Activated T-cell treated with anti-CD3 and anti-CD28 coated beads for 48 hours (primary cell): ENCODE data around the gene MZT2A.
"Not testable (repeated sequence)": the region's sequence is repeated elsewhere in the genome, so short reads cannot be mapped to it uniquely, and the experiment has no call there.

ENCODE experiments used
- DNase-seq: peaks from one replicate; pipeline ENCODE4 v3.0.0-alpha.2; 2020; ENCODE audit warnings: low read depth

The MZT2A gene, protein sequence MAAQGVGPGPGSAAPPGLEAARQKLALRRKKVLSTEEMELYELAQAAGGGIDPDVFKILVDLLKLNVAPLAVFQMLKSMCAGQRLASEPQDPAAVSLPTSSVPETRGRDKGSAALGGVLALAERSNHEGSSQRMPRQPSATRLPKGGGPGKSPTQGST

DNA sequence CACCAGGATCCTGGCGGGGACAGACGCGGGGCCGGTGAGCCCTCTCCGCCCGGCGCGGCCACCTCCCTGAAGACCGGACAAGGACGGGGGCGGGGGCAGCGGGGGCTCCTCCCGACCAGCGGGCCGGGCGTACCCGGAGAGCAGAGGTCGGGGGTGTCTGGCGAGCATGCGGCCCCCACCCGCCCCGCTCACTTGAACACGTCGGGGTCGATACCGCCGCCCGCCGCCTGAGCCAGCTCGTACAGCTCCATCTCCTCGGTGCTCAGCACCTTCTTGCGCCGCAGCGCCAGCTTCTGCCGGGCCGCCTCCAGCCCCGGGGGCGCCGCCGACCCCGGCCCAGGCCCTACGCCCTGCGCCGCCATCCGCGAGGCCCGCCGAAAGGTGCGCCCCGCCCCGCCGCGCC, at the start of gene MZT2A:
Gene MZT2A (minus strand): TSS at position 383 of the 403 bp plus-strand sequence. CDS start 21 bp downstream, at position 362.
- not testable (repeated sequence) for DNase-seq

- DNase-seq: not testable (repeated sequence)
Observed at GRCh38 chr2:131538856-131539255, 46.7 kb upstream of the MZT2A start.

DNA sequence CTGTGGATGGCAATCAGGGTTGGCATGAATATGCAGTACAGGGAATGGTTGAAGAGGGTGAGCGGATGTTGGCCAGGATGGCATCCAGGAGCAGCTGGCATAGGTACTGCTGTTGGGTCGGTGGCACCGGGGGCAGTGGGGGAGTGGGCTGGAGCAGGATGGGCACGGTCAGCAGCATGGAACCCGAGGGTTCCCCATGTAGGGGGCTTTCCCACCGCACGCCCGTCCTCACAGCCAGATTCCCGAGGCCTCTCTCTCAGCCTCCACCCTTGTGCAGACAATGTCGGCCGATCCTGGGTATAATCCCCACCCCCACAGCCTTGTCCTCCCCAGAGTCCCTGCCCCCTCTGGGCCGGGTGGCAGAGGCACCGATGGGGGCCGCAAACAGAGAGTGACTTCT, 44.6 kb upstream of the MZT2A start:
- DNase-seq: not testable (repeated sequence)

GRCh38 chr2:131535951-131536826, 44.0 kb upstream of the MZT2A start:
- not testable (repeated sequence) for DNase-seq

DNA sequence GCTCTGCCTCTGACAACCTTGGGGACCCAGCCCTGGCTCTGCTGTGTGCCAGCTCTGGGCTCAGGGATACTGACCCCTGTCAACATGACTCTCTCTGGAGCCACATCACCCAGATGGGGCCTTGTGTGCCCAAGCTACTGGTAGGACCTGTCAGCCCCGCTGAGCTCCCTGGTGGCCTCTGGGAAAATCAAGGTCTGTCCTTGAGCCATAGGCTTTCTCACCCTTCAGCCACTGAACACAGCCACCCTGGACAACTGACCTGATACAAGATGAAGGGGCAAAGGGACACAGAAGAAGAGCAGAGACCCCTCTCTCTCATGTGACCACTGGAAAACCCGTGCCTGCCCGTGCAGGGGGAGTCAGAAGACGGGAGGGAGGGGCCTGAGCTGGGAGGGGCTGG, 43.3 kb upstream of the MZT2A start:
- DNase-seq: no peak

DNA sequence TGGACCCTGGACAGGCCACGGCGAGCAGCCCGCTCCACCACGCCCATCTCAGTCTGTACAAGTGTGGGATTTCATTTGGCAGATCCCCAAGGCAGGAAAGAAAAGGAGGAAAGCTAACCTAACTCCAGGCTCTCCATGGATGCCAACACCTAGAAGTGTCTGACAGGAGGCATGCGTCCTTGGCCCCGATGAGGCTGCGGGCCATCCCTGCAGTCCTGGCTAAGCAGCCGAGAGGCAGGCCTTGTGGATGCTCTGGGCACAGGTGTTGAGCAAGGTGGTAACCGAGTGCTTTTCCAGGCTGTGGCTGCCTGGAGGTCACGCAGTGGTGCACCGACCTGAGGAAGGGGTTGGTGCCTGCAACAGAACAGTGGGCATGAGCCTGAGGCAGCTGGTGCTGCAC, 42.8 kb upstream of the MZT2A start:
- not testable (repeated sequence) for DNase-seq

- DNase-seq: not testable (repeated sequence)
Observed at GRCh38 chr2:131534317-131534672, 42.1 kb upstream of the MZT2A start.

GRCh38 chr2:131533609-131534316, 41.6 kb upstream of the MZT2A start:
- not testable (repeated sequence) for DNase-seq

- DNase-seq: not testable (repeated sequence)
Observed at GRCh38 chr2:131532723-131533608, 40.8 kb upstream of the MZT2A start.

DNA sequence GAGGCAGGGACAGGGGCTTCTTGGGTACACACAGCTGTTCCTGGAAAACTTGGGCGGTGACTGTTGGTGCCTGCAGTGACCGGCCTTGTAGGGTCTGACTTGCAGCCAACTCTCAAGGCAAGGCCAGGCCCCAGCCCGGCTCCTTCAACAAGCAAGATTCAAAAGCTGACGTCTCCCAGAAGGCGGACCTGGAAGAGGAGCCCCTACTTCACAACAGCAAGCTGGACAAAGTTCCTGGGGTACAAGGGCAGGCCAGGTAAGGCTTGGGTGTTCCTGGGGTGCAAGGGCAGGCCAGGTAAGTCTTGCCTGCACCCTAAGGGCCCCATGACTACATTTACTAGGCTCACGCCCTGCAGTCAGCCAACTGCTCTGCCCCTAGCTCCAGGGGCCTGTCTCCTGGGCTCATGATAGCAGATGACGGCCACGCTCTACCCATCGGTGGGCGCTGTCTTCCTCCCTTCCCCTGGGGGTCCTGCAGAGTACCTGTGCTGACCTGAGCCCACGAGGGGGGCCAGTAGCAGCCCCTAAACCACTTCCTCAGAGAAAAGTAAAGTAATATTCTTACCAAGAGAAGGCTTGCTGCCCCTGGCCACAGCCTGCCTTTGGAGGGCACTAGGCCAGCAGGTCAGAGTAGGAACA, 39.5 kb upstream of the MZT2A start:
- DNase-seq: not testable (repeated sequence)

DNA sequence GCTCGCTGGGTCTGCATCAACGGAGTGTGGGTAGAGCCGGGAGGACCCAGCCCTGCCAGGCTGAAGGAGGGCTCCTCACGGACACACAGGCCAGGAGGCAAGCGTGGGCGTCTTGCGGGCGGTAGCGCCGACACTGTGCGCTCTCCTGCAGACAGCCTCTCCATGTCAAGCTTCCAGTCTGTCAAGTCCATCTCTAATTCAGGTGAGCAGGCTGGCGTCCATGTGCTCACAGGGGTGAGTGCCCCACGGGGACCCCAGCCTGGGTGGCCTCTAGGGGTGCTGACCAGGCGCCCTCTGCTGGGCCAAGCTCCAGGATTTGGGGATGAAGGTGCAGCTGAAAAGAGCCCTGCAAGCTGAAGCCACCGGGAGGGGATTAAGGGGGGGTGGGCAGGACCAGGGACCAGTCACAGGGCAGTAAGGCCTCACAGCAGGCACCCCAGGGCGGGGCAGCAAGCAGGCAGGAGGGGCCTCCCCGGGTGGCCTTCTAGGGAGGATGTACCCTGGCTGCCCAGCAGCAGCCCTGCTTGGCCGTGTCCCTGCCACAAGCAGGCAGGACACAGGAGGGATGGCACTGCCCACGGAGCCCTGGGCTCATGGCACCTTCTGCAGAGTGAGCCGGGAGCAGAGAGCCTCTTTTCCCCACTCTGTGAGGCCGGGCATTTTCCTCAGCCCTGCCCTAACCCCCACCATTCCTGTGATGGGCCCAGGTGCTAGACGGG, 38.6 kb upstream of the MZT2A start:
- DNase-seq: not testable (repeated sequence)

DNA sequence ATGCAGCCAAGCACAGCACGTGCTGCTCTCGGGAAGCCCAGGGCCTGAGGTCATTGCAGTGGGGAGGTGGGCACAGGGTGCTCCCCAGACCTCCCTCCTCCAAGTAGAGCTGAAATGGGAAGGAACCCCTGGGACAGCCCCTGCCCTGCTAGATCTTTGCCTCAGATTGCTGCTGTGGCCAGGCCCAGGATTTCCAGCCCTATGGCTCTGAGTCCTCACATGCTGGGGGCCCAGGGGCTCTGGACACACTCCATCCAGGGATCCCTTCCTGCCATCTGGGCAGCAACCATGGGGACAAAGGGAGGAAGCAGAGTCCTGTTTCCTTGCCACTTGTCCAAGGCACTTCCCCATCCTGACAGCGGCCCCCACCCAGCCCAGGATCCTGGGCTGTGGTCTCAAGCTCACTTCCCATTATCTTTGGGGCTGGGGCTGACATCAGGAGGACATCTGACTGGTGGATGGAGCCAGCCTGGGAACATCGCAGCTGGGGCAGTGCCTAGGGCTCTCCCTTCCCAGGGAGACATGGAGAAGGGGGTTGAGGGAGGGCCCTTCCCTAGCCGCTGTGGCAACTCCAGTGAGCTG, 37.8 kb upstream of the MZT2A start:
- DNase-seq: not testable (repeated sequence)

DNA sequence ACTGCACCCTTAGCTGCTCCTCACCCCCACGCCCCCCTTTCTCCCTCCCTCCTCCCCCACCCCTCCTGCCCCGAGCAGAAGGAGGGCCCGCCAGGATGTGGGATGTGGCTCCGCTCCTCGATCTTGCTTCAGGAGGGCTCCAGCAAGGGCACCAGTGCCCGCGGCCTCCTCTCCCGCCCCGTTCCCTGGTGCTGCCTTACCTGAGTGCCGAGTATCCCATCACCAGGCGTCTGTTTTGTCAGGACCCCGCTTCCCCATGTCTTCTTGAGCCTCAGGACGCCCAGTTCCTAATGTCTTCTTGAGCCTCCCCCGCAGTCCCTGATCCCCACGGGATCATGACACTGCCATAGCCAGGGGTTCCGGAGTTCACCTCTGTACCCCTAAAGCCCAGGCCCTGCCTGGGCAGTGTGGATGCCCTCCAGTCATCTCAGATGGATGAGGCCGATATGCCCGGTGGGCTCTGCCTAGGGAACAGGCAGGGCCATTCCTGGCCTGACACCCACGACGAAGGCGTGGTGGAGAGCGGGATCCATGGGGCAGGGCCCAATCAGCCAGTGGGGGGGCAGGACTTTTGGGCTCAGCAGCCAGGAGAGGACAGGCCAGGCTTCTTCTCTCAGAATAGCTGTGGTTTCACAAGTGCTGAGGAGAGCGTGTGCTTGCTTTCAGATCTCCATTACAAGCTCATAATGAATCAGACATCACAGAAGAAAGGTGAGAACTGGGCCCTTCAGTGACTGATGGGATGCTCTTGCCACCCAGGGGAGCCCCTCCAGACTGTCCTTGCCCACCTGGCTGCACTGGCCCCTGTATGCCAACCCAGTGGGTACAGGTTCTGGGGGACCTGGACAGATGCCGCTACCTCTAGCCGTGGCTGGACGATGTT, 37.0 kb upstream of the MZT2A start:
- not testable (repeated sequence) for DNase-seq

DNA sequence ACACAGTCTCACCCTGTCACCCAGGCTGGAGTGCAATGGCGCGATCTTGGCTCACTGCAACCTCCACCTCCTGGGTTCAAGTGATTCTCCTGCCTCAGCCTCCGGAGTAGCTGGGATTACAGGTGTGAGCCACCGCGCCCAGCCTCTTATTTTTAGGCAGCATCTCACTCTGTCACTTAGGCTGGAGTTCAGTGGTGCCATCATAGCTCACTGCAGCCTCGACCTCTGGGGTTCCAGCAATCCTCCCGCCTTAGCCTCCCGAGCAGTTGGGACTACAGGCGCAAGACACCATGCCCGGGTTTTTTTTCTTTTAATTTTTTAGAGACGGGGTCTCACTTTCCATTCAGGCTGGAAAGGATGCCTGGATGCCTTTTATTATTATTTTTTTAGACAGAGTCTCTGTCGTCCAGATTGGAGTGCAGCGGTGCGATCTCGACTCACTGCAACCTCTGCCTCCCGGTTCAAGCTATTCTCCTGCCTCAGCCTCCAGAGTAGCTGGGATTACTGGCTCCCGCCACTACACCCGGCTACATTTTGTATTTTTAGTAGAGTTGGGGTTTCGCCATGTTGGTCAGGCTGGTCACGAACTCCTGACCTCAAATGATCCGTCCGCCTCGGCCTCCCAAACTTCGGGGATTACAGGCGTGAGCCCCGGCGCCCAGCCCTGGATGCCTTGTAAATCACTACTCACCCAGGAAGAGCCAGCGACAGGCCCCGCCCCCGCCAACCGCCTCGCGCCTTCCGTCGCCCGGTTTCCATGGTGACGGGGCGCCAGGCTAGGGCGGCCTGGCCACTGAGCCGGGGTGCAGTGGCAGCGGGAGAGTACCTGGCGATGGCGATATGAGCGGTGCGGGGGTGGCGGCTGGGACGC, 35.2 kb upstream of the MZT2A start, which contains the start of gene CCDC74A:
Gene CCDC74A (plus strand): TSS at position 758 of the 871 bp plus-strand sequence. CDS start 83 bp downstream, at position 841.
- peak; percentile 79 for DNase-seq

DNA sequence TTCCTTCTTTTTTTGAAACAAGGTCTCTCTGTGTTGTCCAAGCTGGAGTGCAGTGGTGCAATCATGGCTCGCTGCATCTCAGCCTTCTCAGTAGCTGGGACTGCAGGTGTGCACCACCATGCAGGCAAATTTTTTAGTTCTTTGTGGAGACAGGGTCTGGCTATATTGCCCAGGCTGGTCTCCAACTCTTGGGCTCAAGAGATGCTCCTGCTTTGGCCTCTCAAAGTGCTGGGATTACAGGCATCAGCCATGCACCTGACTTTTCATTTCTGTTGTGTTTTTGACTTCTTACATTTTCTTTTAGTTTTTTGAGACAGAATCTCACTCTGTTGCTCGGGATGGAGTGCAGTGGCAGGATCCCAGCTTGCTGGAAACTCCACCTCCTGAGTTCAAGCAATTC, 33.1 kb upstream of the MZT2A start:
- not testable (repeated sequence) for DNase-seq

GRCh38 chr2:131521961-131522781, 30.0 kb upstream of the MZT2A start:
- no peak for DNase-seq

DNA sequence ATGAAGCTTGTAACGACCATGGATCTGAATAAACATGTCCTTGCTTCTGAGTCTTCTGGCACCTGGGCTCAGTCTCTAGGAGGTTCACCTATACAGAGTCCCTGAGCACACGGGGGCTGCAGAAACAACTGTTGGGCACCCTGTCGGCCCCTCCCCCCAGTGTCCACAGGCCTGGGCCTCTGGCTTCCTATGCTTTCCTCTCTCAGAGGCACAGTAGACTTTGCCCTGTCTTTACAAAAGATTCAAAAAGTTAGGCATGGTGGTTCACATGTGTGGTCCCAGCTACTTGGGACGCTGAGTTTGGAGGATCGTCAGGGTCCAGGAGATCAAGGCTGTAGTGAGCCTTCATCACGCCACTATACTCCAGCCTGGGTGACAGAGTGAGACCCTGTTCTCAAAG, 29.3 kb upstream of the MZT2A start:
- not testable (repeated sequence) for DNase-seq
